ENCODE data around the gene NDRG3. TPM values are rescaled to one million over a fixed set of nuclear protein-coding genes. Genes with fewer than 3 reads are reported as not detected.

Gene NDRG3
- polyA plus RNA-seq, 1 of the 3 experiments (the other 2 are of a cell fraction) = 20.5 TPM

GRCh38 chr20:36777576-36777975 lies 31.7 kb upstream of the NDRG3 start:
- WGBS (ENCODE audit: low lambda C conversion rate) = 97% methylated on average over 3 of the region's 3 CpGs

More at GRCh38 chr20:36777576-36777975, 31.7 kb upstream of the NDRG3 start:
- Histone ChIP-seq H3K4me2 (no peak overlapping the region), H3K36me3 (replicated peaks in 1 of 2; ENCODE audit: control insufficient read depth in 1 of 2, insufficient read depth in 2 of 2, low read length in 1 of 2) (peaks cover 0 to 3% of the 10 kb centered on the region in 2 experiments), H3K27ac (ENCODE audit: low read depth in 2 of 2, low read length in 1 of 2) (no peak overlapping the region), H4K20me1 (ENCODE audit: insufficient read depth) (no peaks in the 10 kb centered on the region), H3K9me3 (no peaks in the 10 kb centered on the region), H2AFZ (ENCODE audit: low read depth) (no peak overlapping the region), H3K9ac (no peak overlapping the region), H3F3A (replicated peaks; ENCODE audit: insufficient read depth) (peaks cover 31% of the 10 kb centered on the region), H3K4me1 (ENCODE audit: control insufficient read depth in 1 of 2, insufficient read depth in 2 of 2, low read depth in 1 of 2, low read length in 1 of 2) (peaks cover 0 to 7% of the 10 kb centered on the region in 2 experiments; a peak in 1 of 4 replicates), H3K79me2 (ENCODE audit: insufficient read depth) (peaks cover 10% of the 10 kb centered on the region), H3K27me3 (ENCODE audit: insufficient read depth) (no peaks in the 10 kb centered on the region), H3K4me3 (ENCODE audit: low read depth in 2 of 2, low read length in 1 of 2) (no peak overlapping the region), H3K9me2 (no peaks in the 10 kb centered on the region)
- CTCF ChIA-PET = interaction anchor here (1.0 to 3.1 kb wide), 4 partner anchors 23 to 95 kb away, joined by 3 to 9 read pairs (median 4); a partner anchor contains a TSS
- POLR2A ChIA-PET = no interaction called here
- no peak for TF ChIP-seq PBX3 (IDR thresholded peaks at IDR 0.05)
- no peak for TF ChIP-seq REST (IDR thresholded peaks at IDR 0.05; ENCODE audit: low read depth, low read length)
- TF ChIP-seq USF2 (IDR thresholded peaks at IDR 0.05; ENCODE audit: borderline replicate concordance, low read depth, low read length) = no peak
- no peak for TF ChIP-seq EP300 (IDR thresholded peaks at IDR 0.05; ENCODE audit: borderline replicate concordance in 1 of 2, low read depth in 1 of 2, low read length in 1 of 2)
- no peak for TF ChIP-seq CHD2 (IDR thresholded peaks at IDR 0.05; ENCODE audit: low read length, partially characterized antibody)
- no peak for TF ChIP-seq FOXM1 (IDR thresholded peaks at IDR 0.05; ENCODE audit: low read depth)
- no peak for TF ChIP-seq RXRA (IDR thresholded peaks at IDR 0.05; ENCODE audit: borderline replicate concordance, low read depth)
- no peak for TF ChIP-seq USF1 (IDR thresholded peaks at IDR 0.05; ENCODE audit: borderline replicate concordance, low read depth)
- no peak for TF ChIP-seq GABPA (IDR thresholded peaks at IDR 0.05; ENCODE audit: low read depth)
- TF ChIP-seq RFX5 (IDR thresholded peaks at IDR 0.05; ENCODE audit: low read length) = no peak
- TF ChIP-seq NFIC (IDR thresholded peaks at IDR 0.05; ENCODE audit: borderline replicate concordance) = no peak
- no peak for TF ChIP-seq MXI1 (IDR thresholded peaks at IDR 0.05; ENCODE audit: low read depth, low read length)
- no peak for TF ChIP-seq SMC3 (IDR thresholded peaks at IDR 0.05; ENCODE audit: low read depth, low read length)
- TF ChIP-seq YY1 (IDR thresholded peaks at IDR 0.05; ENCODE audit: low read depth) = no peak
- no peak for TF ChIP-seq IRF3 (IDR thresholded peaks at IDR 0.05; ENCODE audit: low read depth, low read length)
- TF ChIP-seq NRF1 (IDR thresholded peaks at IDR 0.05; ENCODE audit: low read depth, low read length) = no peak
- TF ChIP-seq EZH2phosphoT487 (IDR thresholded peaks at IDR 0.05; ENCODE audit: borderline replicate concordance, low read depth) = no peak
- TF ChIP-seq POLR2AphosphoS5 (IDR thresholded peaks at IDR 0.05; ENCODE audit: low read depth, low read length) = no peak
- no peak for DNase-seq
